Uterus (tissue), 2 donors: ENCODE measurements around the gene PRTFDC1.
"Not testable (repeated sequence)": the region's sequence is repeated elsewhere in the genome, so short reads cannot be mapped to it uniquely, and the experiment has no call there.

Experiments
- POLR2A ChIP-seq, 2 donors: fragments of 450-650 bp; IDR thresholded peaks; one replicate each; pipeline ENCODE4 v1.6.1; 2016; ENCODE audit warnings: antibody characterized with exemption in 2 of 2, mild to moderate bottlenecking in 1 of 2, moderate library complexity in 1 of 2
- TF ChIP-seq, protein P1 (sequence below), 4 experiments: fragments of 200-600 bp in 2 of 4; fragments of 450-650 bp in 2 of 4; sonication (generic) in 2 of 4; IDR thresholded peaks; one replicate each; pipeline ENCODE4 v1.5.1; 2016 to 2019; ENCODE audit warnings: antibody characterized with exemption in 4 of 4, mild to moderate bottlenecking in 2 of 4, moderate library complexity in 1 of 4

DNA sequence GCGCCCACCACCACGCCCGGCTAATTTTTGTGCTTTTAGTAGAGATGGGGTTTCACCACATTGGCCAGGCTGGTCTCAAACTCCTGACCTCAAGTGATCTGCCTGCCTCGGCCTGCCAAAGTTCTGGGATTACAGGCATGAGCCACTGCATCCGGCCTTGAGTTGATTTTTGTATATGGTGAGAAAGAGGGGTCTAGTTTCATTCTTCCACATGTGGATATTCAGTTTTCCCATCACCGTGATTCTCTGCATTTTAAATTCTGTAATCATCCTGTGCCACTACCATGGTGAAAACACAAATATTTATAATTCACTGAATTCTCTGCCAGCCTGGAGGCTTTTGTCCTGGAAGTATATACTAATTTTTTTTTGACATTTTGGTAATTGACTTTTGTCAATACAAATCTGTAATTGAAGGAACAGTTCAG is 5.2 kb upstream of the PRTFDC1 start:
- not testable (repeated sequence) for TF ChIP-seq POLR2A (IDR thresholded peaks at IDR 0.05)
- TF ChIP-seq, protein P1, sequence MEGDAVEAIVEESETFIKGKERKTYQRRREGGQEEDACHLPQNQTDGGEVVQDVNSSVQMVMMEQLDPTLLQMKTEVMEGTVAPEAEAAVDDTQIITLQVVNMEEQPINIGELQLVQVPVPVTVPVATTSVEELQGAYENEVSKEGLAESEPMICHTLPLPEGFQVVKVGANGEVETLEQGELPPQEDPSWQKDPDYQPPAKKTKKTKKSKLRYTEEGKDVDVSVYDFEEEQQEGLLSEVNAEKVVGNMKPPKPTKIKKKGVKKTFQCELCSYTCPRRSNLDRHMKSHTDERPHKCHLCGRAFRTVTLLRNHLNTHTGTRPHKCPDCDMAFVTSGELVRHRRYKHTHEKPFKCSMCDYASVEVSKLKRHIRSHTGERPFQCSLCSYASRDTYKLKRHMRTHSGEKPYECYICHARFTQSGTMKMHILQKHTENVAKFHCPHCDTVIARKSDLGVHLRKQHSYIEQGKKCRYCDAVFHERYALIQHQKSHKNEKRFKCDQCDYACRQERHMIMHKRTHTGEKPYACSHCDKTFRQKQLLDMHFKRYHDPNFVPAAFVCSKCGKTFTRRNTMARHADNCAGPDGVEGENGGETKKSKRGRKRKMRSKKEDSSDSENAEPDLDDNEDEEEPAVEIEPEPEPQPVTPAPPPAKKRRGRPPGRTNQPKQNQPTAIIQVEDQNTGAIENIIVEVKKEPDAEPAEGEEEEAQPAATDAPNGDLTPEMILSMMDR (IDR thresholded peaks at IDR 0.05) = not testable (repeated sequence)
